ENCODE measurements around the gene NFIB. TPM values are rescaled to one million over a fixed set of nuclear protein-coding genes. Genes with fewer than 3 reads are reported as not detected.

NFIB gene
- total RNA-seq, 2 donors from 2014 or later, result 5.3 to 14.1 TPM

DNA sequence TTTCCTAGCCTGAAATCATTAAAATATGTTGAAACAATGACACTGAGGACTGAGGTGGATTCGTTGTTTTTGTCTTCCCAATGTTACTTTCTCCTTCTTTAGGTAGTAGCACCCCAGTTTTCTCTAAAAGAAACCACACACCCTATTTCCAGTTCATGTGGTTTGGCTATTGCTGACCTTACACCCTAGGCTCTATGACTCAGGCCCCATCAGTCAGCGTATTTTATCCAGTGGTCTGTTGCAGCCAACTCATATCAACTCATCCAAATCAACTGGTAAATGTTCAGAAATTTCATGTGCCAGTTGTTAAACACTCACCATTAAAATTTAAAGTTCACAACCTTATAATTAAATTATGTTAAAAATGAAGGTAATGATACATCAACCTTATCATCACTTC is 44.6 kb upstream of the NFIB start:
- Mint-ChIP-seq H3K4me1 (peaks cover 19% of the 10 kb centered on the region), H3K9me3 (no peaks in the 10 kb centered on the region), H3K27me3 (ENCODE audit: insufficient read depth) (peaks cover 3% of the 10 kb centered on the region), H3K27ac (no peak overlapping the region), H3K36me3 (ENCODE audit: low read depth) (no peaks in the 10 kb centered on the region), H3K4me3 (no peak overlapping the region)
- Histone ChIP-seq H3K4me1 (ENCODE audit: control insufficient read depth, insufficient read depth, low read length) (peaks cover 4% of the 10 kb centered on the region), H3K4me3 (ENCODE audit: low read length) (no peak overlapping the region), H3K36me3 (ENCODE audit: control insufficient read depth, insufficient read depth, low read length) (no peaks in the 10 kb centered on the region), H3K9me3 (ENCODE audit: control insufficient read depth, low read length) (no peaks in the 10 kb centered on the region), H3K9ac (ENCODE audit: extremely low read depth, low read length, poor library complexity, severe bottlenecking) (no peak overlapping the region), H3K27me3 (ENCODE audit: control insufficient read depth, insufficient read depth, low read length, poor library complexity, severe bottlenecking) (peaks cover 18% of the 10 kb centered on the region), H3K27ac (ENCODE audit: low read depth, low read length) (no peak overlapping the region)
- no peak for DNase-seq
- 93 to 100% methylated on average over 1 to 2 of the region's 2 CpGs for WGBS, 2 experiments (ENCODE audit: insufficient coverage in 1 of 2, insufficient read length in 1 of 2)
- TF ChIP-seq, protein P1, sequence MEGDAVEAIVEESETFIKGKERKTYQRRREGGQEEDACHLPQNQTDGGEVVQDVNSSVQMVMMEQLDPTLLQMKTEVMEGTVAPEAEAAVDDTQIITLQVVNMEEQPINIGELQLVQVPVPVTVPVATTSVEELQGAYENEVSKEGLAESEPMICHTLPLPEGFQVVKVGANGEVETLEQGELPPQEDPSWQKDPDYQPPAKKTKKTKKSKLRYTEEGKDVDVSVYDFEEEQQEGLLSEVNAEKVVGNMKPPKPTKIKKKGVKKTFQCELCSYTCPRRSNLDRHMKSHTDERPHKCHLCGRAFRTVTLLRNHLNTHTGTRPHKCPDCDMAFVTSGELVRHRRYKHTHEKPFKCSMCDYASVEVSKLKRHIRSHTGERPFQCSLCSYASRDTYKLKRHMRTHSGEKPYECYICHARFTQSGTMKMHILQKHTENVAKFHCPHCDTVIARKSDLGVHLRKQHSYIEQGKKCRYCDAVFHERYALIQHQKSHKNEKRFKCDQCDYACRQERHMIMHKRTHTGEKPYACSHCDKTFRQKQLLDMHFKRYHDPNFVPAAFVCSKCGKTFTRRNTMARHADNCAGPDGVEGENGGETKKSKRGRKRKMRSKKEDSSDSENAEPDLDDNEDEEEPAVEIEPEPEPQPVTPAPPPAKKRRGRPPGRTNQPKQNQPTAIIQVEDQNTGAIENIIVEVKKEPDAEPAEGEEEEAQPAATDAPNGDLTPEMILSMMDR (conservative IDR thresholded peaks at IDR 0.05), result no peak

DNA sequence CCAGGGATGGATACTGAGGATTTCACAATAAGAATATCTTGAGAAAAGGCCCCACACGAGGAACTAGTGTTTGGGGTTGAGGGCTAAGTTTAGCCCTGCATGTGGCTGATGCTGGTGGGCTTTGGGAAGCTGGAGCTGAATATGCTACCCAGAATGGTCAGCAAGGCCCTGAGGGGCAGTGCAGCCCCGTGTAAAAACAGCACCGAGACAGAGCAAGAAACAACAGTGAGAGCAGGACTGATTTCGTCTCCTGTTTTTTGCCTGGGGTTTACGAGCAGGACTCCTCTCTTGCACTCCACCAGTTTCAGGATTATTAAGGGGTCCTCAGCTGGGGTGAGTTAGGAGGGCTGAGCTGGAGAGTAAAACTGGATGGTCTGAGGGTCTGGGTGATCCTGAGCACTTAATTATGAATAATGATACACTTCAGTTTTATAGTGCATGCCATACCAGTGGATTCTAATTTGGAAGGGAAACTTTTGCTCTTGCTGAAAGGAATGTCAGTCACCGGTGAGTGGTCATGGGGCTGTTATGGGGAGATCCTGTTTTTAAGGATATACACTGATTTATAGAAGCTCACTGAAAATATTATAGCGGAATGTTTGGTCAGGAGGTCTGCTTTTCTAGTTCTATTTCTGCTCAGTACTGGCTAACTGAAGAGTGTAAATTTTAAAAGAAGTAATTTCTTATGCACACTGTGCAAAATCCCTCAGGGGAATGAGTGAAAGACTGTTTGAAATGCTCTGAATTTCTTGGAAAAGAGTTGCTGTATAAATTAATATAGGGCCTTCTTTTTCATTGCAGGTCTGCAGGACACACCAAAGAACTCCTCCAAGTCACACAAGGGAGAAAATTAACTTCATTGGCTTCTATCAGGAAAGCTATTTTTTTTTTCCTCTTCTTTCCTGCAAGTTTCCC is 42.7 kb upstream of the NFIB start:
- TF ChIP-seq, protein P1 (conservative IDR thresholded peaks at IDR 0.05), result no peak
- Histone ChIP-seq H3K9ac (ENCODE audit: extremely low read depth, low read length, poor library complexity, severe bottlenecking) (no peak overlapping the region), H3K4me3 (ENCODE audit: low read length) (no peak overlapping the region), H3K9me3 (ENCODE audit: control insufficient read depth, low read length) (no peaks in the 10 kb centered on the region), H3K36me3 (ENCODE audit: control insufficient read depth, insufficient read depth, low read length) (no peaks in the 10 kb centered on the region), H3K4me1 (ENCODE audit: control insufficient read depth, insufficient read depth, low read length) (no peaks in the 10 kb centered on the region), H3K27ac (ENCODE audit: low read depth, low read length) (no peak overlapping the region), H3K27me3 (ENCODE audit: control insufficient read depth, insufficient read depth, low read length, poor library complexity, severe bottlenecking) (peaks cover 35% of the 10 kb centered on the region)
- WGBS, 2 experiments (ENCODE audit: insufficient coverage in 1 of 2, insufficient read length in 1 of 2), result 88 to 90% methylated on average over 2 to 7 of the region's 7 CpGs
- H3K4me1 Mint-ChIP-seq, result peaks cover 20% of the 10 kb centered on the region
- H3K27ac Mint-ChIP-seq, result no peak overlapping the region
- no peak for DNase-seq
- peaks cover 3% of the 10 kb centered on the region for H3K27me3 Mint-ChIP-seq (ENCODE audit: insufficient read depth)
- no peaks in the 10 kb centered on the region for H3K9me3 Mint-ChIP-seq
- H3K4me3 Mint-ChIP-seq, result no peak overlapping the region
- no peaks in the 10 kb centered on the region for H3K36me3 Mint-ChIP-seq (ENCODE audit: low read depth)

DNA sequence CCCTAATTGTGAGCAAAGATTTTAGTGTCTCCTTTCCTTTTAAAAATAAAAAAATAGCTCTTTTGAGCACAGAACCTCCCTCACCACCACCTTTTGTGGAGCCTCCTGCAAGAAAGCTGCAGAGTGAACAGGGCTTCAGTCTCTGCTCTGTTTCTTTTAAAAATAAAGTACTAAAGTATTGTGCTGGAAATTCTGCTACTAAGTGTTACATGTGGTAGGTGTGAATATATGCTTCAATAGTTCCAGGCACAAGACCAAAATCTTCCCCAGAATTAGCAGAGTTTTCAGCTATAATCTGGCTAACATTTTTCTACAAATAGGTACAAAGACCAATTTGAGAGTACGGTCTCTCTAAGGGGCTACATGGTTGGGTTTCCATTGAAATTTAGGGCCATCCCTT is 40.3 kb upstream of the NFIB start:
- TF ChIP-seq, protein P1 (conservative IDR thresholded peaks at IDR 0.05), result no peak
- H3K4me1 ChIP-seq (ENCODE audit: control insufficient read depth, insufficient read depth, low read length), result peaks cover 4% of the 10 kb centered on the region
- no peaks in the 10 kb centered on the region for H3K36me3 ChIP-seq (ENCODE audit: control insufficient read depth, insufficient read depth, low read length)
- no peaks in the 10 kb centered on the region for H3K9me3 ChIP-seq (ENCODE audit: control insufficient read depth, low read length)
- WGBS, 2 experiments (ENCODE audit: insufficient coverage in 1 of 2, insufficient read length in 1 of 2), result 87% methylated on average over 1 of the region's 1 CpG; no CpG with 5 or more reads in 1 of the 2 experiments
- no peak overlapping the region for H3K27ac ChIP-seq (ENCODE audit: low read depth, low read length)
- Mint-ChIP-seq H3K27ac (no peak overlapping the region), H3K36me3 (ENCODE audit: low read depth) (no peaks in the 10 kb centered on the region), H3K4me1 (peaks cover 26% of the 10 kb centered on the region), H3K9me3 (no peaks in the 10 kb centered on the region), H3K27me3 (ENCODE audit: insufficient read depth) (peaks cover 3% of the 10 kb centered on the region), H3K4me3 (no peak overlapping the region)
- no peak for DNase-seq
- no peak overlapping the region for H3K4me3 ChIP-seq (ENCODE audit: low read length)
- no peak overlapping the region for H3K9ac ChIP-seq (ENCODE audit: extremely low read depth, low read length, poor library complexity, severe bottlenecking)
- peaks cover 59% of the 10 kb centered on the region for H3K27me3 ChIP-seq (ENCODE audit: control insufficient read depth, insufficient read depth, low read length, poor library complexity, severe bottlenecking)

All from endodermal cell (in vitro differentiated cells).